ENCODE data around the gene MYO1H. TPM values are rescaled to one million over a fixed set of nuclear protein-coding genes. Genes with fewer than 3 reads are reported as not detected.

MYO1H gene
- total RNA-seq, 2 experiments from 2014 or later, result not detected

GRCh38 chr12:109492371-109492770 lies 144.7 kb downstream of the MYO1H start:
- Mint-ChIP-seq H3K27ac (no peak overlapping the region), H3K4me1 (ENCODE audit: low read depth) (no peaks in the 10 kb centered on the region), H3K9me3 (no peaks in the 10 kb centered on the region), H3K36me3 (ENCODE audit: low read depth) (peaks cover 22% of the 10 kb centered on the region), H3K27me3 (ENCODE audit: low read depth) (no peaks in the 10 kb centered on the region), H3K4me3 (no peak overlapping the region)
- CTCF ChIA-PET, result interaction anchor here (0.8 kb wide), 1 partner anchor 59 kb away, joined by 3 read pairs; no protein-coding TSS in a partner anchor
- intact Hi-C loops (cut with micrococcal nuclease), result no loop called here
- DNase-seq, result no peak

GRCh38 chr12:109493090-109493489 lies 145.4 kb downstream of the MYO1H start:
- Mint-ChIP-seq H3K36me3 (ENCODE audit: low read depth) (peaks cover 23% of the 10 kb centered on the region), H3K27ac (no peak overlapping the region), H3K4me1 (ENCODE audit: low read depth) (no peaks in the 10 kb centered on the region), H3K9me3 (no peaks in the 10 kb centered on the region), H3K4me3 (no peak overlapping the region), H3K27me3 (ENCODE audit: low read depth) (no peaks in the 10 kb centered on the region)
- CTCF ChIA-PET, result interaction anchor here (0.8 kb wide), 1 partner anchor 60 kb away, joined by 3 read pairs; no protein-coding TSS in a partner anchor
- DNase-seq, result no peak
- intact Hi-C loops (cut with micrococcal nuclease), result no loop called here

- intact Hi-C loops (cut with micrococcal nuclease), result no loop called here
- Mint-ChIP-seq H3K36me3 (ENCODE audit: low read depth) (peaks cover 23% of the 10 kb centered on the region), H3K27me3 (ENCODE audit: low read depth) (no peaks in the 10 kb centered on the region), H3K27ac (no peak overlapping the region), H3K4me1 (ENCODE audit: low read depth) (no peaks in the 10 kb centered on the region), H3K4me3 (no peak overlapping the region), H3K9me3 (no peaks in the 10 kb centered on the region)
- no peak for DNase-seq
- CTCF ChIA-PET, result interaction anchor here (0.7 to 1.2 kb wide), 2 partner anchors 10 to 111 kb away, joined by 3 read pairs; no protein-coding TSS in a partner anchor
Measured at GRCh38 chr12:109493938-109494337, 146.2 kb downstream of the MYO1H start.

- CTCF ChIA-PET, result interaction anchor here (0.7 to 1.2 kb wide), 2 partner anchors 9 to 112 kb away, joined by 3 read pairs; no protein-coding TSS in a partner anchor
- no peaks in the 10 kb centered on the region for H3K4me1 Mint-ChIP-seq (ENCODE audit: low read depth)
- H3K9me3 Mint-ChIP-seq, result no peaks in the 10 kb centered on the region
- H3K27ac Mint-ChIP-seq, result no peak overlapping the region
- no peak for DNase-seq
- peaks cover 23% of the 10 kb centered on the region for H3K36me3 Mint-ChIP-seq (ENCODE audit: low read depth)
- intact Hi-C loops (cut with micrococcal nuclease), result no loop called here
- no peaks in the 10 kb centered on the region for H3K27me3 Mint-ChIP-seq (ENCODE audit: low read depth)
- no peak overlapping the region for H3K4me3 Mint-ChIP-seq
Measured at GRCh38 chr12:109494348-109494881, 146.7 kb downstream of the MYO1H start.

- intact Hi-C loops (cut with micrococcal nuclease), result no loop called here
- no peak for DNase-seq
- H3K4me1 Mint-ChIP-seq (ENCODE audit: low read depth), result no peaks in the 10 kb centered on the region
- no peaks in the 10 kb centered on the region for H3K9me3 Mint-ChIP-seq
- CTCF ChIA-PET, result interaction anchor here (0.7 to 1.2 kb wide), 2 partner anchors 9 to 65 kb away, joined by 3 read pairs; no protein-coding TSS in a partner anchor
- peaks cover 24% of the 10 kb centered on the region for H3K36me3 Mint-ChIP-seq (ENCODE audit: low read depth)
- no peaks in the 10 kb centered on the region for H3K27me3 Mint-ChIP-seq (ENCODE audit: low read depth)
- no peak overlapping the region for H3K4me3 Mint-ChIP-seq
- H3K27ac Mint-ChIP-seq, result no peak overlapping the region
Measured at GRCh38 chr12:109495012-109495411, 147.3 kb downstream of the MYO1H start.

GRCh38 chr12:109496306-109496705 lies 148.6 kb downstream of the MYO1H start:
- Mint-ChIP-seq H3K4me3 (no peak overlapping the region), H3K4me1 (ENCODE audit: low read depth) (no peaks in the 10 kb centered on the region), H3K27me3 (ENCODE audit: low read depth) (no peaks in the 10 kb centered on the region), H3K27ac (no peak overlapping the region), H3K36me3 (ENCODE audit: low read depth) (peaks cover 24% of the 10 kb centered on the region), H3K9me3 (no peaks in the 10 kb centered on the region)
- intact Hi-C loops (cut with micrococcal nuclease), result no loop called here
- CTCF ChIA-PET, result no interaction called here
- DNase-seq, result no peak

GRCh38 chr12:109497675-109498074 lies 150.0 kb downstream of the MYO1H start:
- H3K36me3 Mint-ChIP-seq (ENCODE audit: low read depth), result peaks cover 28% of the 10 kb centered on the region
- no peak overlapping the region for H3K4me3 Mint-ChIP-seq
- no peak for DNase-seq
- intact Hi-C loops (cut with micrococcal nuclease), result no loop called here
- no peak overlapping the region for H3K27ac Mint-ChIP-seq
- H3K4me1 Mint-ChIP-seq (ENCODE audit: low read depth), result no peaks in the 10 kb centered on the region
- CTCF ChIA-PET, result no interaction called here
- H3K9me3 Mint-ChIP-seq, result no peaks in the 10 kb centered on the region
- no peaks in the 10 kb centered on the region for H3K27me3 Mint-ChIP-seq (ENCODE audit: low read depth)

Other genes starting within 250 kb of the MYO1H start
- gene ACACB, start 231.3 kb upstream of the MYO1H start, total RNA-seq, result 10 to 100 TPM; 11.0 to 11.8 TPM
- not detected for gene FOXN4, start 38.6 kb upstream of the MYO1H start, total RNA-seq
- 10 to 100 TPM; 31.1 to 33.4 TPM for gene KCTD10, start 129.4 kb downstream of the MYO1H start, total RNA-seq
- gene UBE3B, start 129.7 kb downstream of the MYO1H start, total RNA-seq, result 10 to 100 TPM; 26.2 to 26.6 TPM
- gene MMAB, start 225.6 kb downstream of the MYO1H start, total RNA-seq, result 10 to 100 TPM; 43.8 to 44.9 TPM
- gene MVK, start 225.9 kb downstream of the MYO1H start, total RNA-seq, result 10 to 100 TPM; 19.8 to 20.2 TPM